ENCODE measurements around the gene STK16.

GRCh38 chr2:219234331-219234730 lies 10.9 kb upstream of the STK16 start:
- TF ChIP-seq CTCF (conservative IDR thresholded peaks at IDR 0.05; ENCODE audit: low read depth, low read length), result no peak
- TF ChIP-seq EZH2 (IDR thresholded peaks at IDR 0.05; ENCODE audit: borderline replicate concordance, low read depth, low read length, poor library complexity, severe bottlenecking), result no peak

Data from A673 (cell line).